Measurements from ENCODE around the gene IKZF3. TPM values are rescaled to one million over a fixed set of nuclear protein-coding genes. Genes with fewer than 3 reads are reported as not detected.

IKZF3 gene
- total RNA-seq, 1 experiment from 2014 or later = 0.22 TPM

DNA sequence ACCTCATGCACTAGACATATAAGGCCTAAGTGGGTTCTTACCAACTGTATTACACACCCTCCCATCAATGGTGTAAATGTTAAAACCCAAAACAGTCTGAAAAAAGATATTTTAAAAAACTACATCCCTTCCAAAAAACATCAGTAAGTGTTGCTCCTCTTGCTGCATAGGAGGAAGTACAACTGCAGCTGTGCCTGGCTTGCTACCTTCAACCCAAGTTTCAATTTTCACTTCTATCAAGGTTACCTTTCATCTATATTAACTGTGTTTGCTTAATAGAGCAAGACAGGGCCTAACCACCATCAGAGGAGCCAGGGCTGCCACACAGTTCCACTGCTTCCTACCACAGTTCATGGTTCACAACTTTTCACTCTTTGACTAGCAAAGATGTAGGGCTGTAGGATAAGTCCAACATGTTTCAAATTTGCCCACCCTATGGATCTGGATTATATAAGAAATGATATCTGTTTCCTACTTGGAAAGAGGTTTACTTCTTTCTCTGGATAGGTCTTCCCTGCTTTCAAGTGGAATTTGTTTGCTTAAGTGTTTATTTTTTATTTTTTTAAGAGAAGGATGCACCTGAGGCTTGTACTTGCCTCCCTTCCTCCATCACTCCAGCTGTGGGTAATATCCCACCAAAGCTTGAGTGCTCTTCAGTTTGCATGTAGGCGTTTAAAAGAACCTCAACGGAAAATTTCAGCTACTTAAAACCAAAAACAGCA, 69.7 kb downstream of the IKZF3 start:
- WGBS (ENCODE audit: extremely low coverage, insufficient read length, low lambda C conversion rate) = no CpG with 5 or more reads among the region's 2 CpGs
- Mint-ChIP-seq H3K4me3 (no peak overlapping the region), H3K27me3 (ENCODE audit: low read depth) (no peaks in the 10 kb centered on the region), H3K4me1 (peaks cover 9 to 20% of the 10 kb centered on the region in 2 experiments), H3K36me3 (ENCODE audit: insufficient read depth in 1 of 3, low read depth in 3 of 3) (no peaks in the 10 kb centered on the region), H3K9me3 (no peaks in the 10 kb centered on the region), H3K27ac (no peak overlapping the region)
- Histone ChIP-seq H4K8ac (replicated peaks; ENCODE audit: insufficient read length, low read depth, low read length) (no peak overlapping the region), H2BK120ac (ENCODE audit: low read depth, low read length, poor library complexity, severe bottlenecking) (no peak overlapping the region), H2AFZ (ENCODE audit: low read length) (no peak overlapping the region), H2BK5ac (ENCODE audit: insufficient read length, low read length) (no peak overlapping the region), H3T11ph (ENCODE audit: low read length) (no peak overlapping the region), H3K79me1 (ENCODE audit: insufficient read depth, low read depth, low read length, poor library complexity, severe bottlenecking) (no peaks in the 10 kb centered on the region), H2BK12ac (ENCODE audit: insufficient read length, low read depth, low read length) (no peak overlapping the region), H4K91ac (ENCODE audit: insufficient read length, low read depth, low read length) (no peak overlapping the region), H3K79me2 (ENCODE audit: insufficient read depth, low read length) (no peaks in the 10 kb centered on the region; the same call in 1 of the 2 replicates), H3K4me2 (ENCODE audit: insufficient read depth, insufficient read length, low read length) (no peak overlapping the region), H3K4ac (ENCODE audit: low read depth, low read length) (no peak overlapping the region), H3K27ac (ENCODE audit: insufficient read length, low read depth, low read length) (no peak overlapping the region), H3K18ac (ENCODE audit: insufficient read length, low read depth, low read length) (no peak overlapping the region), H3K23ac (ENCODE audit: insufficient read length, low read depth, low read length) (no peak overlapping the region), H2AK5ac (ENCODE audit: insufficient read length, low read length) (no peak overlapping the region), H4K5ac (ENCODE audit: insufficient read length, low read depth, low read length) (no peak overlapping the region), H3K27me3 (ENCODE audit: insufficient read depth, low read length) (no peaks in the 10 kb centered on the region), H3K4me1 (ENCODE audit: insufficient read depth, low read length) (no peaks in the 10 kb centered on the region; the same call in 1 of the 2 replicates), H2BK20ac (ENCODE audit: low read depth, low read length, poor library complexity, severe bottlenecking) (no peak overlapping the region), H3K14ac (ENCODE audit: insufficient read depth, low read length) (no peak overlapping the region), H3K56ac (ENCODE audit: insufficient read length, low read depth, low read length) (no peak overlapping the region), H3K9ac (ENCODE audit: extremely low read depth, insufficient read length, low read length) (no peak overlapping the region), H3K9me3 (ENCODE audit: control insufficient read depth, low read depth, low read length) (no peaks in the 10 kb centered on the region), H4K20me1 (ENCODE audit: control insufficient read depth, insufficient read depth, insufficient read length) (no peaks in the 10 kb centered on the region), H3K23me2 (ENCODE audit: insufficient read length, low read depth, low read length, poor library complexity, severe bottlenecking) (no peaks in the 10 kb centered on the region), H2BK15ac (ENCODE audit: low read depth, low read length) (no peak overlapping the region)
- no peak for TF ChIP-seq CTCF (conservative IDR thresholded peaks at IDR 0.05)
- no peak for DNase-seq

Measured in H9 (cell line).